Measurements from ENCODE around the gene RABGAP1L.

The RABGAP1L gene

GRCh38 chr1:174696026-174696821, 536.9 kb downstream of the RABGAP1L start:
- Mint-ChIP-seq H3K27ac (no peak overlapping the region), H3K4me3 (no peak overlapping the region), H3K4me1 (peaks cover 5% of the 10 kb centered on the region), H3K36me3 (ENCODE audit: low read depth) (peaks cover 4% of the 10 kb centered on the region), H3K9me3 (peaks cover 3% of the 10 kb centered on the region), H3K27me3 (ENCODE audit: low read depth) (no peaks in the 10 kb centered on the region)
- TF ChIP-seq CTCF (IDR thresholded peaks at IDR 0.05; ENCODE audit: unreplicated experiment in 3 of 3): no peak

GRCh38 chr1:174700314-174700713, 541.0 kb downstream of the RABGAP1L start:
- no peaks in the 10 kb centered on the region for H3K36me3 Mint-ChIP-seq (ENCODE audit: low read depth)
- no peak for TF ChIP-seq CTCF (IDR thresholded peaks at IDR 0.05; ENCODE audit: unreplicated experiment in 3 of 3)
- no peak overlapping the region for H3K4me3 Mint-ChIP-seq
- no peaks in the 10 kb centered on the region for H3K9me3 Mint-ChIP-seq
- peak overlapping the region in 1 of 3 experiments; percentile 2 for H3K27ac Mint-ChIP-seq
- peaks cover 5% of the 10 kb centered on the region for H3K4me1 Mint-ChIP-seq
- H3K27me3 Mint-ChIP-seq (ENCODE audit: low read depth): no peaks in the 10 kb centered on the region

- H3K4me3 Mint-ChIP-seq: no peak overlapping the region
- no peaks in the 10 kb centered on the region for H3K9me3 Mint-ChIP-seq
- H3K36me3 Mint-ChIP-seq (ENCODE audit: low read depth): no peaks in the 10 kb centered on the region
- H3K4me1 Mint-ChIP-seq: peaks cover 5% of the 10 kb centered on the region
- no peak for TF ChIP-seq CTCF (IDR thresholded peaks at IDR 0.05; ENCODE audit: unreplicated experiment in 3 of 3)
- H3K27me3 Mint-ChIP-seq (ENCODE audit: low read depth): no peaks in the 10 kb centered on the region
- H3K27ac Mint-ChIP-seq: no peak overlapping the region
Observed at GRCh38 chr1:174700775-174701174, 541.5 kb downstream of the RABGAP1L start.

GRCh38 chr1:174701565-174701964, 542.2 kb downstream of the RABGAP1L start:
- H3K4me3 Mint-ChIP-seq: no peak overlapping the region
- no peaks in the 10 kb centered on the region for H3K36me3 Mint-ChIP-seq (ENCODE audit: low read depth)
- H3K9me3 Mint-ChIP-seq: no peaks in the 10 kb centered on the region
- no peaks in the 10 kb centered on the region for H3K27me3 Mint-ChIP-seq (ENCODE audit: low read depth)
- peaks cover 5% of the 10 kb centered on the region for H3K4me1 Mint-ChIP-seq
- H3K27ac Mint-ChIP-seq: peak overlapping the region; percentile 40 to 59 (median 43)
- no peak for TF ChIP-seq CTCF (IDR thresholded peaks at IDR 0.05; ENCODE audit: unreplicated experiment in 3 of 3)

- peak overlapping the region; percentile 40 to 59 (median 43) for H3K27ac Mint-ChIP-seq
- TF ChIP-seq CTCF (IDR thresholded peaks at IDR 0.05; ENCODE audit: unreplicated experiment in 3 of 3): no peak
- no peaks in the 10 kb centered on the region for H3K27me3 Mint-ChIP-seq (ENCODE audit: low read depth)
- H3K4me1 Mint-ChIP-seq: peaks cover 5% of the 10 kb centered on the region
- no peak overlapping the region for H3K4me3 Mint-ChIP-seq
- no peaks in the 10 kb centered on the region for H3K9me3 Mint-ChIP-seq
- H3K36me3 Mint-ChIP-seq (ENCODE audit: low read depth): no peaks in the 10 kb centered on the region
Observed at GRCh38 chr1:174702011-174702410, 542.7 kb downstream of the RABGAP1L start.

- TF ChIP-seq CTCF (IDR thresholded peaks at IDR 0.05; ENCODE audit: unreplicated experiment in 3 of 3): no peak
- no peak overlapping the region for H3K4me3 Mint-ChIP-seq
- H3K27me3 Mint-ChIP-seq (ENCODE audit: low read depth): no peaks in the 10 kb centered on the region
- no peaks in the 10 kb centered on the region for H3K36me3 Mint-ChIP-seq (ENCODE audit: low read depth)
- H3K4me1 Mint-ChIP-seq: peaks cover 5% of the 10 kb centered on the region
- H3K9me3 Mint-ChIP-seq: no peaks in the 10 kb centered on the region
- no peak overlapping the region for H3K27ac Mint-ChIP-seq
Observed at GRCh38 chr1:174703309-174703708, 544.0 kb downstream of the RABGAP1L start.
